Keratinocyte (primary cell): ENCODE data around the gene LONP1. TPM values are rescaled to one million over a fixed set of nuclear protein-coding genes. Genes with fewer than 3 reads are reported as not detected.

Experiments
- DNase-seq: peaks from one replicate; pipeline ENCODE4 v3.0.0-alpha.2; 2011; ENCODE audit warnings: low read depth, missing footprints, low spot score
- FAIRE-seq: peaks from 2 replicates; lab custom pipeline; 2011; peaks lifted over from hg19 to GRCh38; lab: Jason Lieb, UNC
- H2AFZ ChIP-seq: 2 replicates; pipeline ENCODE4 v1.6.0; 2012; ENCODE audit warnings: low read length, control low read depth, inconsistent platforms; ENCODE audit not compliant: control insufficient read depth
- H3K27ac ChIP-seq: 2 replicates; pipeline ENCODE4 v1.5.1; 2011; ENCODE audit warnings: low read length; ENCODE audit not compliant: control insufficient read depth, insufficient read depth
- H3K27me3 ChIP-seq: 3 replicates; pipeline ENCODE4 v1.6.0; 2011; ENCODE audit warnings: low read length; ENCODE audit not compliant: control insufficient read depth, insufficient read depth; ENCODE audit errors: extremely low read depth
- H3K36me3 ChIP-seq, 2 experiments: 2 replicates in 1 of 2; 3 replicates in 1 of 2; pipeline ENCODE4 v1.5.1; 2011; ENCODE audit warnings: low read length in 2 of 2, mild to moderate bottlenecking in 1 of 2; ENCODE audit not compliant: control insufficient read depth in 2 of 2, insufficient read depth in 2 of 2; ENCODE audit errors: extremely low read depth in 1 of 2
- H3K4me1 ChIP-seq: 3 replicates; pipeline ENCODE4 v1.5.1; 2011; ENCODE audit warnings: low read length; ENCODE audit not compliant: control insufficient read depth, insufficient read depth; ENCODE audit errors: extremely low read depth
- H3K4me2 ChIP-seq: 3 replicates; pipeline ENCODE4 v1.6.0; 2011; ENCODE audit warnings: low read depth, low read length; ENCODE audit not compliant: control insufficient read depth, insufficient read depth; ENCODE audit errors: extremely low read depth
- H3K4me3 ChIP-seq, 3 experiments: fragments of 200-600 bp in 1 of 3; sonication (generic) in 1 of 3; 2 replicates in 2 of 3; 3 replicates in 1 of 3; pipeline ENCODE4 v1.5.1; 2011 to 2016; ENCODE audit warnings: low read length in 3 of 3, mild to moderate bottlenecking in 3 of 3, control low read depth in 2 of 3, inconsistent platforms in 1 of 3, low read depth in 1 of 3, mixed read lengths in 1 of 3, mixed run types in 1 of 3, moderate library complexity in 1 of 3; ENCODE audit not compliant: control insufficient read depth in 2 of 3, insufficient read depth in 2 of 3; ENCODE audit errors: extremely low read depth in 1 of 3
- H3K79me2 ChIP-seq: 2 replicates; pipeline ENCODE4 v1.6.0; 2012; ENCODE audit warnings: low read length; ENCODE audit not compliant: control insufficient read depth, insufficient read depth
- H3K9ac ChIP-seq: 3 replicates; pipeline ENCODE4 v1.6.0; 2011; ENCODE audit warnings: low read length; ENCODE audit not compliant: control insufficient read depth, insufficient read depth; ENCODE audit errors: extremely low read depth
- H3K9me1 ChIP-seq: 3 replicates; pipeline ENCODE4 v1.6.0; 2011; ENCODE audit warnings: low read length; ENCODE audit not compliant: control insufficient read depth, insufficient read depth; ENCODE audit errors: extremely low read depth
- H3K9me3 ChIP-seq: 2 replicates; pipeline ENCODE4 v1.5.1; 2012; ENCODE audit warnings: low read depth, low read length; ENCODE audit not compliant: control insufficient read depth
- H4K20me1 ChIP-seq: 3 replicates; pipeline ENCODE4 v1.6.0; 2011; ENCODE audit warnings: low read length; ENCODE audit not compliant: control insufficient read depth, insufficient read depth; ENCODE audit errors: extremely low read depth
- EZH2 ChIP-seq: IDR thresholded peaks from one replicate; pipeline ENCODE4 v1.6.1; 2012; ENCODE audit warnings: inconsistent platforms, mild to moderate bottlenecking, low read length, moderate library complexity
- dilution Hi-C: fragments of 300-500 bp; cut with MboI; formaldehyde crosslinking; loops from one replicate; pipeline ENCODE4 v1.7.0; 2020; ENCODE audit warnings: low sequenced_read_pairs; ENCODE audit not compliant: extremely low pct_ligation_motif_present
- polyA plus RNA-seq, 5 experiments: library from polyadenylated mRNA; depleted of rRNA in 3 of 5; stranded (reverse) in 3 of 5; stranded (forward) in 1 of 5; unstranded in 1 of 5; fragments of >200 nt; gene quantifications; 1 replicate in 1 of 5; 2 replicates in 3 of 5; 3 replicates in 1 of 5; pipeline versions ENCODE4 v1.2.1 to v1.2.3, GENCODE V29; 2011 to 2012; ENCODE audit warnings: missing spikeins in 2 of 5, low read depth in 1 of 5, low replicate concordance in 1 of 5
- TF ChIP-seq, protein P1 (sequence below), 3 experiments: IDR thresholded peaks in 1 of 3; conservative IDR thresholded peaks in 1 of 3; optimal IDR thresholded peaks in 1 of 3; 2 replicates in 2 of 3; 3 replicates in 1 of 3; pipeline versions ENCODE3 to v1.5.1; 2011; ENCODE audit warnings: low read length in 3 of 3, mild to moderate bottlenecking in 3 of 3, moderate library complexity in 2 of 3, control low read depth in 1 of 3, inconsistent platforms in 1 of 3; ENCODE audit not compliant: insufficient read depth in 2 of 3; ENCODE audit errors: extremely low read depth in 1 of 3

LONP1 gene
- polyA plus RNA-seq, 1 donor (not counting 4 experiments of a cell fraction or from before 2014, with no cell fraction given) = 24.2 TPM

DNA sequence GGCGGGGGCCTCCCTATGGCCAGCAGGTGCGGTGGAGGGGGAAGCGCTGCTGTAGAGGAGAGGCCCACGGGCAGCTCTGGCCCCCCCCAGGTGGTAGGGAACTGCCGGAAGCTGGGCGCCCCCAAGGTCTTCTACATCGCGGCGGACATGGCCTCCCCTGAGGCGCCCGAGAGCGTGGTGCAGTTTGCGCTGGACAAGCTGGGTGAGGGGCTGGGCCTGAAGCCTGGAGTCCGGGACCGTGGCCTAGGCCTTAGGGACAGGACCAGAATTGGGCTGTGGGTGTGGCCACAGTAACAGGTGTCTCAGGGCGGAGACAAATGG is 33.7 kb downstream of the LONP1 start:
- Histone ChIP-seq H4K20me1 (peaks cover 5% of the 10 kb centered on the region), H3K9ac (peak overlapping the region; percentile 71), H3K4me3 (peak overlapping the region in 2 of 3 experiments; percentile 62 to 69), H3K4me2 (peak overlapping the region; percentile 60), H3K4me1 (peaks cover 8% of the 10 kb centered on the region), H3K27ac (no peak overlapping the region), H3K79me2 (peaks cover 12% of the 10 kb centered on the region), H3K27me3 (no peaks in the 10 kb centered on the region), H3K36me3 (peaks cover 1 to 4% of the 10 kb centered on the region in 2 experiments), H3K9me3 (no peaks in the 10 kb centered on the region), H2AFZ (no peak overlapping the region), H3K9me1 (no peaks in the 10 kb centered on the region)
- TF ChIP-seq, protein P1, sequence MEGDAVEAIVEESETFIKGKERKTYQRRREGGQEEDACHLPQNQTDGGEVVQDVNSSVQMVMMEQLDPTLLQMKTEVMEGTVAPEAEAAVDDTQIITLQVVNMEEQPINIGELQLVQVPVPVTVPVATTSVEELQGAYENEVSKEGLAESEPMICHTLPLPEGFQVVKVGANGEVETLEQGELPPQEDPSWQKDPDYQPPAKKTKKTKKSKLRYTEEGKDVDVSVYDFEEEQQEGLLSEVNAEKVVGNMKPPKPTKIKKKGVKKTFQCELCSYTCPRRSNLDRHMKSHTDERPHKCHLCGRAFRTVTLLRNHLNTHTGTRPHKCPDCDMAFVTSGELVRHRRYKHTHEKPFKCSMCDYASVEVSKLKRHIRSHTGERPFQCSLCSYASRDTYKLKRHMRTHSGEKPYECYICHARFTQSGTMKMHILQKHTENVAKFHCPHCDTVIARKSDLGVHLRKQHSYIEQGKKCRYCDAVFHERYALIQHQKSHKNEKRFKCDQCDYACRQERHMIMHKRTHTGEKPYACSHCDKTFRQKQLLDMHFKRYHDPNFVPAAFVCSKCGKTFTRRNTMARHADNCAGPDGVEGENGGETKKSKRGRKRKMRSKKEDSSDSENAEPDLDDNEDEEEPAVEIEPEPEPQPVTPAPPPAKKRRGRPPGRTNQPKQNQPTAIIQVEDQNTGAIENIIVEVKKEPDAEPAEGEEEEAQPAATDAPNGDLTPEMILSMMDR (optimal IDR thresholded peaks at IDR 0.05 in 1 of 3, IDR thresholded peaks at IDR 0.05 in 1 of 3, conservative IDR thresholded peaks at IDR 0.05 in 1 of 3; ENCODE audit: extremely low read depth in 1 of 3, insufficient read depth in 2 of 3, low read length in 3 of 3) = no peak
- TF ChIP-seq EZH2 = no peak
- FAIRE-seq = no peak
- no peak for DNase-seq
- dilution Hi-C loops = no loop called here

DNA sequence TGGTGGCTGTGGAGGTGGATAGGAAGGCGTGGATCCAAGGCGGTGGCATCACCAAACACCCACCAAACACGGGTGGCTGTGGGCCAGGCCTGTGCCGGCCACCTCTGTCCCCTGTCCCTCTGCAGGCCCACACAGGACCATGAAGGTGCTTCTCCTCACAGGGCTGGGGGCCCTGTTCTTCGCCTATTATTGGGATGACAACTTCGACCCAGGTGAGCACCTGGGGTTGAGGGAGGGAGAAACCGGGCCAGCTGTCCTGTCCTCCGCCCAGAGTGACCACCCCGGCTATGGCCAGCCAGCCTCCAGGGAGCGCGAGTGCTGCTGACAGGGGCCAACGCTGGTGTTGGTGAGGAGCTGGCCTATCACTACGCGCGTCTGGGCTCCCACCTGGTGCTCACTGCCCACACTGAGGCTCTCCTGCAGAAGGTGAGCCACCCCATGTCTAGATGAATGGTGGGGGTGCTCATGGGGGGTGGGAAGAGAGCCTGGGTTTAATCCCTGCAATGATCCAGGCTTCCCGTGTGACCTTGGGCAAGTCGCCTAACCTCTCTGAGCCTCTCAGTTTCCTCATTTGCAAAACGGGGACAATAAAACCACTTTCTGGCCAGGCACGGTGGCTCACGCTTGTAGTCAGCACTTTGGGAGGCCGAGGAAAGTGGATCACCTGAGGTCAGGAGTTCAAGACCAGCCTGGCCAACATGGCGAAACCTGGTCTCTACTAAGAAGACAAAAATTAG is 35.1 kb downstream of the LONP1 start:
- DNase-seq = no peak
- Histone ChIP-seq H3K4me1 (peaks cover 12% of the 10 kb centered on the region), H3K27me3 (no peaks in the 10 kb centered on the region), H3K4me3 (no peak overlapping the region), H3K27ac (no peak overlapping the region), H3K9me3 (no peaks in the 10 kb centered on the region), H3K9ac (no peak overlapping the region), H3K36me3 (peaks cover 0 to 1% of the 10 kb centered on the region in 2 experiments), H2AFZ (no peak overlapping the region), H3K79me2 (peaks cover 2% of the 10 kb centered on the region), H4K20me1 (no peaks in the 10 kb centered on the region), H3K4me2 (no peak overlapping the region), H3K9me1 (no peaks in the 10 kb centered on the region)
- TF ChIP-seq EZH2 = no peak
- TF ChIP-seq, protein P1 (optimal IDR thresholded peaks at IDR 0.05 in 1 of 3, IDR thresholded peaks at IDR 0.05 in 1 of 3, conservative IDR thresholded peaks at IDR 0.05 in 1 of 3; ENCODE audit: extremely low read depth in 1 of 3, insufficient read depth in 2 of 3, low read length in 3 of 3) = no peak
- dilution Hi-C loops = no loop called here
- FAIRE-seq = no peak
